Cardiac muscle cell (in vitro differentiated cells and primary cell): Measurements from ENCODE around the gene MYLK4. TPM values are rescaled to one million over a fixed set of nuclear protein-coding genes. Genes with fewer than 3 reads are reported as not detected.

Source experiments
- DNase-seq, 2 donors: peaks; one replicate each; pipeline versions ENCODE4 v3.0.0 to v3.0.0-alpha.2; 2010 to 2017; ENCODE audit warnings: low read depth in 1 of 2, low spot score in 1 of 2
- H3K27ac ChIP-seq: fragments of 200-600 bp; sonication (generic); 2 replicates; pipeline ENCODE4 v1.5.1; 2016
- H3K27me3 ChIP-seq: fragments of 200-600 bp; sonication (generic); 2 replicates; pipeline ENCODE4 v1.6.0; 2016; ENCODE audit warnings: control low read depth
- H3K36me3 ChIP-seq: fragments of 200-600 bp; sonication (generic); 2 replicates; pipeline ENCODE4 v1.5.1; 2016; ENCODE audit warnings: control low read depth
- H3K4me1 ChIP-seq: fragments of 200-600 bp; sonication (generic); 2 replicates; pipeline ENCODE4 v1.8.1; 2017; ENCODE audit warnings: low read depth, mild to moderate bottlenecking, mixed run types
- H3K4me3 ChIP-seq: fragments of 200-600 bp; sonication (generic); 2 replicates; pipeline ENCODE4 v1.5.1; 2016; ENCODE audit warnings: mild to moderate bottlenecking
- H3K9me3 ChIP-seq: fragments of 200-600 bp; sonication (generic); 2 replicates; pipeline ENCODE4 v1.5.1; 2017; ENCODE audit warnings: low read depth, mild to moderate bottlenecking, control low read depth
- CTCF ChIP-seq: IDR thresholded peaks from 2 replicates; pipeline ENCODE4 v1.5.1; 2012; ENCODE audit warnings: low read depth, mild to moderate bottlenecking, low read length
- polyA plus RNA-seq: library from polyadenylated mRNA; unstranded; fragments of >200 nt; fragmentation: Nextera tagmentation; extraction: Ambion mirVana; gene quantifications from 2 replicates; pipeline ENCODE4 v1.2.1, GENCODE V29; 2016
- total RNA-seq: library from RNA; depleted of rRNA; stranded (reverse); fragments of >200 nt; gene quantifications from 2 replicates; pipeline ENCODE4 v1.2.3, GENCODE V29; 2016

Gene MYLK4
- total and polyA plus RNA-seq, 2 experiments from 2014 or later, result 0.23 to 0.69 TPM

GRCh38 chr6:2684766-2685754 is 65.7 kb downstream of the MYLK4 start:
- DNase-seq, result no peak
- Histone ChIP-seq H3K27me3 (no peaks in the 10 kb centered on the region), H3K4me1 (no peaks in the 10 kb centered on the region), H3K27ac (no peak overlapping the region), H3K4me3 (no peak overlapping the region), H3K9me3 (no peaks in the 10 kb centered on the region), H3K36me3 (no peaks in the 10 kb centered on the region)
- no peak for TF ChIP-seq CTCF

GRCh38 chr6:2684103-2684749 is 66.5 kb downstream of the MYLK4 start:
- Histone ChIP-seq H3K27ac (no peak overlapping the region), H3K4me3 (no peak overlapping the region), H3K9me3 (no peaks in the 10 kb centered on the region), H3K27me3 (no peaks in the 10 kb centered on the region), H3K4me1 (no peaks in the 10 kb centered on the region), H3K36me3 (no peaks in the 10 kb centered on the region)
- no peak for TF ChIP-seq CTCF
- peak in 1 of 2 donors; percentile 55 for DNase-seq

DNA sequence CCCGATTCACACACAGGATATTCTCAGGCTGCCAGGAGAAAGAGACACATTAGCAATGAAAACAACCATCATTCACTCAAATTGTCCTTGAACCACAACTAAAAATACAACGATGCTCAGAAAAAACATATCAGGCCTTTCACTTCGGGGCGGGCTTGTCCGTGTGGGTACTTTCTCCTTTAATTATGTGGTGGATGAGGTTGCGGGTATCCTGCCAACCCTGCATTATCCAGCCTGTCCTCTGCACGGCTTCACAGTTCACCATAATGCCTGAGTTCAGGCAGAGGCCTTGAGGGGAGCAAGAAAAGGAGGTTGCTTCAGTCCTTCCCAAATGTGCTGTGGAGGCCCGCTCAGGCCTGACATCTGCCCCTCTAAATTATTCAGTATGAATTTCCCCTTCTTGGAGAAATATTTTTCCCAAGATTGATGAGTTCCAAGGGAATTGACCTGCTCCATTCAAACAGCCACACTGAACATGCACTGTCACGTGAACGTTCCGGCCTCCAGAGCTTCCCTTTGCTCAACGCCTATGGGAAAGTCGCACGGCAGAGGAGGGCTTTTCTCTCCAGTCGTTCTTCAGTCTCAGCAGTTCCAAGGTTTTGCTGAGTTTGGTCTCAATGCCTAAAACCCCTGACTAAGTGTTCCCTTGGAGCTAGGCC is 70.3 kb downstream of the MYLK4 start:
- H3K4me3 ChIP-seq, result no peak overlapping the region
- no peaks in the 10 kb centered on the region for H3K9me3 ChIP-seq
- TF ChIP-seq CTCF, result no peak
- H3K4me1 ChIP-seq, result no peaks in the 10 kb centered on the region
- DNase-seq, result no peak
- H3K27me3 ChIP-seq, result no peaks in the 10 kb centered on the region
- no peak overlapping the region for H3K27ac ChIP-seq
- H3K36me3 ChIP-seq, result no peaks in the 10 kb centered on the region

GRCh38 chr6:2677080-2677593 is 73.6 kb downstream of the MYLK4 start:
- no peaks in the 10 kb centered on the region for H3K27me3 ChIP-seq
- H3K36me3 ChIP-seq, result no peaks in the 10 kb centered on the region
- no peak for TF ChIP-seq CTCF
- H3K27ac ChIP-seq, result no peak overlapping the region
- H3K4me1 ChIP-seq, result no peaks in the 10 kb centered on the region
- H3K9me3 ChIP-seq, result no peaks in the 10 kb centered on the region
- H3K4me3 ChIP-seq, result no peak overlapping the region
- DNase-seq, result no peak

GRCh38 chr6:2676048-2676447 is 74.7 kb downstream of the MYLK4 start:
- H3K36me3 ChIP-seq, result no peaks in the 10 kb centered on the region
- H3K4me3 ChIP-seq, result no peak overlapping the region
- H3K9me3 ChIP-seq, result no peaks in the 10 kb centered on the region
- H3K27me3 ChIP-seq, result no peaks in the 10 kb centered on the region
- DNase-seq, result no peak
- no peak for TF ChIP-seq CTCF
- H3K4me1 ChIP-seq, result no peaks in the 10 kb centered on the region
- no peak overlapping the region for H3K27ac ChIP-seq
